ENCODE data around the gene TLE2. TPM values are rescaled to one million over a fixed set of nuclear protein-coding genes. Genes with fewer than 3 reads are reported as not detected.
A peak's percentile ranks its signal among the peaks of the same experiment; 100 is the strongest.

Gene TLE2
- total and polyA plus RNA-seq, 3 donors from 2014 or later: 30.2 to 76.6 (median 70.5) TPM

- TF ChIP-seq, protein P1, sequence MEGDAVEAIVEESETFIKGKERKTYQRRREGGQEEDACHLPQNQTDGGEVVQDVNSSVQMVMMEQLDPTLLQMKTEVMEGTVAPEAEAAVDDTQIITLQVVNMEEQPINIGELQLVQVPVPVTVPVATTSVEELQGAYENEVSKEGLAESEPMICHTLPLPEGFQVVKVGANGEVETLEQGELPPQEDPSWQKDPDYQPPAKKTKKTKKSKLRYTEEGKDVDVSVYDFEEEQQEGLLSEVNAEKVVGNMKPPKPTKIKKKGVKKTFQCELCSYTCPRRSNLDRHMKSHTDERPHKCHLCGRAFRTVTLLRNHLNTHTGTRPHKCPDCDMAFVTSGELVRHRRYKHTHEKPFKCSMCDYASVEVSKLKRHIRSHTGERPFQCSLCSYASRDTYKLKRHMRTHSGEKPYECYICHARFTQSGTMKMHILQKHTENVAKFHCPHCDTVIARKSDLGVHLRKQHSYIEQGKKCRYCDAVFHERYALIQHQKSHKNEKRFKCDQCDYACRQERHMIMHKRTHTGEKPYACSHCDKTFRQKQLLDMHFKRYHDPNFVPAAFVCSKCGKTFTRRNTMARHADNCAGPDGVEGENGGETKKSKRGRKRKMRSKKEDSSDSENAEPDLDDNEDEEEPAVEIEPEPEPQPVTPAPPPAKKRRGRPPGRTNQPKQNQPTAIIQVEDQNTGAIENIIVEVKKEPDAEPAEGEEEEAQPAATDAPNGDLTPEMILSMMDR (IDR thresholded peaks at IDR 0.05): no peak
- no peak for TF ChIP-seq POLR2A (IDR thresholded peaks at IDR 0.05)
- intact Hi-C loops (cut with DNase I; ENCODE audit: low total_unique reads): no loop called here
- Histone ChIP-seq H3K9me3 (no peaks in the 10 kb centered on the region), H3K36me3 (ENCODE audit: low read depth, missing control alignments) (no peaks in the 10 kb centered on the region), H3K4me1 (peaks cover 2% of the 10 kb centered on the region), H3K27me3 (no peaks in the 10 kb centered on the region), H3K27ac (no peak overlapping the region), H3K4me3 (no peak overlapping the region)
- WGBS, 2 donors: 86 to 87% methylated on average over 8 to 9 of the region's 9 CpGs
- DNase-seq: no peak
Observed at GRCh38 chr19:3007975-3008374, 21.1 kb downstream of the TLE2 start.

- TF ChIP-seq, protein P1 (IDR thresholded peaks at IDR 0.05): no peak
- no peak for TF ChIP-seq POLR2A (IDR thresholded peaks at IDR 0.05)
- 58 to 62% methylated on average over 10 to 37 of the region's 37 CpGs for WGBS, 2 donors
- Histone ChIP-seq H3K36me3 (ENCODE audit: low read depth, missing control alignments) (no peaks in the 10 kb centered on the region), H3K4me1 (peaks cover 5% of the 10 kb centered on the region), H3K27me3 (no peaks in the 10 kb centered on the region), H3K27ac (no peak overlapping the region), H3K9me3 (no peaks in the 10 kb centered on the region), H3K4me3 (peak overlapping the region in 1 of 2 donors; percentile 26)
- peak; percentile 75 for DNase-seq
- intact Hi-C loops (cut with DNase I; ENCODE audit: low total_unique reads): no loop called here
Observed at GRCh38 chr19:3006075-3006767, 22.9 kb downstream of the TLE2 start.

- no peaks in the 10 kb centered on the region for H3K9me3 ChIP-seq
- peaks cover 5% of the 10 kb centered on the region for H3K4me1 ChIP-seq
- intact Hi-C loops (cut with DNase I; ENCODE audit: low total_unique reads): no loop called here
- no peaks in the 10 kb centered on the region for H3K36me3 ChIP-seq (ENCODE audit: low read depth, missing control alignments)
- 55 to 60% methylated on average over 4 to 18 of the region's 18 CpGs for WGBS, 2 donors
- DNase-seq: no peak
- no peak for TF ChIP-seq POLR2A (IDR thresholded peaks at IDR 0.05)
- TF ChIP-seq, protein P1 (IDR thresholded peaks at IDR 0.05): no peak
- H3K4me3 ChIP-seq: no peak overlapping the region
- no peaks in the 10 kb centered on the region for H3K27me3 ChIP-seq
- no peak overlapping the region for H3K27ac ChIP-seq
Observed at GRCh38 chr19:3005345-3005744, 23.7 kb downstream of the TLE2 start.

DNA sequence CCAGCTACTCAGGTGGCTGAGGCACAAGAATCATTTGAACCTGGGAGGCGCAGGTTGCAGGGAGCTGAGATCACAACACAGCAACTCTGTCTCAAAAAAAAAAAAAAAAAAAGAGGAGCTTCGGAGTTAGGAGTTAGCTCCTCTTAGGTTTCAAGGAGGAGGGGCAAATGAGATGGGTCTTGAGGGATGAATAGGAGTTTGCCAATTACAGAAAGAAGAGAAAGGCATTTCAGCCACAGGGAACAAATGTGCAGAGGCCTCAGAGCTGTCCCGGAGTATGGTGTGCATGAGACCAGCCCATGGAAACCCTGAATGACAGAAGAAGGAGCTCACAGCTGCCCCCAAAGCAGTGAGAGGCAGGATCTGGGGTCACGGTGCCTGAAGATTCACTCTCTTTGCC is 24.6 kb downstream of the TLE2 start:
- DNase-seq: no peak
- Histone ChIP-seq H3K4me1 (peaks cover 5% of the 10 kb centered on the region), H3K27ac (no peak overlapping the region), H3K36me3 (ENCODE audit: low read depth, missing control alignments) (no peaks in the 10 kb centered on the region), H3K27me3 (no peaks in the 10 kb centered on the region), H3K4me3 (no peak overlapping the region), H3K9me3 (no peaks in the 10 kb centered on the region)
- TF ChIP-seq POLR2A (IDR thresholded peaks at IDR 0.05): no peak
- TF ChIP-seq, protein P1 (IDR thresholded peaks at IDR 0.05): no peak
- intact Hi-C loops (cut with DNase I; ENCODE audit: low total_unique reads): no loop called here
- whole genome bisulfite sequencing, 2 donors: 96 to 99% methylated on average over 4 of the region's 4 CpGs

DNA sequence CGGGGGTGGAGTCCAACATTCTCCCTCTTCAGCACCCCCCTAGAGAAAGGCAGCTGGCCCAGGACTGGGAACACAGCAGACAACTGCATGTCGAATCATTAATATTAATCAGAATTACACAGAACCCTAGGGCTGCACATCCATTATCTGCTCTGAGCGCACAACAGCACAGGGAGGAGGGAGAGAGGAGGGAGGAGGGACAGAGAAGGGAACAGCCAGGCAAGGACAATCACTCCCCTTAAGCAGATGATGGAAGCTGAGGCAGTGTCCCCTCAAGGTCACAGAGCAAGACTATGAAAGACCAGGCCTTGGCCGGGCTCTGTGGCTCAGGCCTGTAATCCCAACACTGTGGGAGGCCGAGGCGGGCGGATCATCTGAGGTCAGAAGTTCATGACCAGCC is 26.0 kb downstream of the TLE2 start:
- Histone ChIP-seq H3K36me3 (ENCODE audit: low read depth, missing control alignments) (no peaks in the 10 kb centered on the region), H3K27ac (no peak overlapping the region), H3K4me1 (peaks cover 3% of the 10 kb centered on the region), H3K9me3 (no peaks in the 10 kb centered on the region), H3K4me3 (no peak overlapping the region), H3K27me3 (no peaks in the 10 kb centered on the region)
- DNase-seq: peak; percentile 81
- TF ChIP-seq, protein P1 (IDR thresholded peaks at IDR 0.05): no peak
- TF ChIP-seq POLR2A (IDR thresholded peaks at IDR 0.05): no peak
- intact Hi-C loops (cut with DNase I; ENCODE audit: low total_unique reads): no loop called here
- WGBS, 2 donors: 67 to 79% methylated on average over 6 to 7 of the region's 7 CpGs

All from testis (tissue), 3 donors.